GM21526 (cell line): ENCODE data around the gene APP.

ENCODE experiments used
- ATAC-seq: cut with Tn5 transposase; IDR thresholded peaks from one replicate; pipeline ENCODE4 v1.9.1; 2021; ENCODE audit warnings: moderate library complexity; ENCODE audit not compliant: unreplicated experiment, low FRiP score

APP gene

GRCh38 chr21:25850126-25850842 is 320.3 kb downstream of the APP start:
- no peak for ATAC-seq

DNA sequence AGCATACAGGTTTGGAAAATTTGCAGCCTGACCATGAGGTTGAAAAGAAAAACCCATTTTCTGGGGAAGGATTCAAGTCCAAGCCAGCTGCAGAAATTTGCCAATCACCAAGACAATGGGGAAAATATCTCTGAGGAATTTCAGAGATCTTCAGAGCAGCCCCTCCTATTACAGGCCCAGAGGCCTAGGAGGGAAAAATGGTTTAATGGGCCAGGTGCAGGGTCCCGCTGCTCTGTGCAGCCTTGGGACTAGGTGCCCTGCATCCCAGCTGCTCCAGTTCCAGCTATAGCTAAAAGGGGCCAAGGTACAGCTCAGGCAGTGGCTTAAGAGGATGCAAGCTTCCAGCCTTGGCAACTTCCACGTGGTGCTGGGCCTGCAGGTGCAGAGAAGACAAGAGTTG is 322.3 kb downstream of the APP start:
- ATAC-seq: no peak

GRCh38 chr21:25845729-25846256 is 324.8 kb downstream of the APP start:
- no peak for ATAC-seq

GRCh38 chr21:25842925-25843324 is 327.6 kb downstream of the APP start:
- ATAC-seq: no peak

- ATAC-seq: no peak
Measured at GRCh38 chr21:25838809-25839208, 331.8 kb downstream of the APP start.

GRCh38 chr21:25837533-25838265 is 332.9 kb downstream of the APP start:
- no peak for ATAC-seq

DNA sequence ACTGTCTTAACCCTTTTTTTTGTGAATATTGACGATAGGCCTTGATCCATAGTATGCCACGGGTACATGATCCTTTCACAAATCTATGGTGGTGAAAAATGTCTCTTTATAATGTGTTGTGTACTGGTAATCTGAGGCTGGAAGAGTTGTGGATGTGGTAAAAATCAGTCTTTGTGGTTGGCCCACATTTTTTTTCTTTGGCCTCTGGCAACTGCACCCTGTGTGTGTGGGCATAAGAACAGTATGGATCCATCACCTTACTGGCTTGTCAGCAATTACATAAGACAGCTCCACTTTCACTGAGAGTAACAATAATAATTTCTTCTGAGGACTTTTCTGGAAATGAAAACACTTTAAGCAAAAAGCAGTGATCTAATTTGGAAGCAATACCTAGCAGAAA is 334.2 kb downstream of the APP start:
- no peak for ATAC-seq

- ATAC-seq: no peak
Measured at GRCh38 chr21:25834381-25834780, 336.2 kb downstream of the APP start.

GRCh38 chr21:25831300-25831960 is 339.1 kb downstream of the APP start:
- no peak for ATAC-seq
